Measurements from ENCODE around the gene NOP9. TPM values are rescaled to one million over a fixed set of nuclear protein-coding genes. Genes with fewer than 3 reads are reported as not detected.

The NOP9 gene
- total and polyA plus RNA-seq, 2 donors = 12.8 to 18.0 TPM

DNA sequence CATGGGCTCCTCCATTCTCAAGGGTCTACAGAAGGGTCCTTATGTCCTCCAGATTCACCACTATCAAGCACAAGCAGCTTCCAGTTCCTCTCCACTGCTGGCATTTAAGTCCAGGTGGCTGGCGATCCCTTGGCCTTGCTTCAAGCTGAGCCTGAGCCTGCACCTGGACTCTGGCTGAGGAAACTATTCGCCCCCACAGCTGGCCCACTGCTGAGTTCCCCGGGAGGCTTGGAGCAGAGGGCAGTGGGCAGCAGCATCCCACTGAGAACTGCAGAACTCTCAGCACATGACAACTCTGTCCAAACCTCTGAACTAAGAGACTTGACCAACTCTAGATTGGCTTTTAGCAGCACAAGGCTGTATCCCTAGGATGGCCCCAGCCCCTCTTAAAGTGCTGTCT lies 16.9 kb upstream of the NOP9 start:
- no peak overlapping the region for H3K27ac ChIP-seq (ENCODE audit: low read depth)
- no peak overlapping the region for H3K4me3 ChIP-seq (ENCODE audit: low read depth, low read length)
- DNase-seq (ENCODE audit: extremely low spot score) = no peak
- no peaks in the 10 kb centered on the region for H3K4me1 ChIP-seq (ENCODE audit: insufficient read depth)
- WGBS = 86% methylated on average over 3 of the region's 3 CpGs
- no peaks in the 10 kb centered on the region for H3K36me3 ChIP-seq (ENCODE audit: insufficient read depth)

DNA sequence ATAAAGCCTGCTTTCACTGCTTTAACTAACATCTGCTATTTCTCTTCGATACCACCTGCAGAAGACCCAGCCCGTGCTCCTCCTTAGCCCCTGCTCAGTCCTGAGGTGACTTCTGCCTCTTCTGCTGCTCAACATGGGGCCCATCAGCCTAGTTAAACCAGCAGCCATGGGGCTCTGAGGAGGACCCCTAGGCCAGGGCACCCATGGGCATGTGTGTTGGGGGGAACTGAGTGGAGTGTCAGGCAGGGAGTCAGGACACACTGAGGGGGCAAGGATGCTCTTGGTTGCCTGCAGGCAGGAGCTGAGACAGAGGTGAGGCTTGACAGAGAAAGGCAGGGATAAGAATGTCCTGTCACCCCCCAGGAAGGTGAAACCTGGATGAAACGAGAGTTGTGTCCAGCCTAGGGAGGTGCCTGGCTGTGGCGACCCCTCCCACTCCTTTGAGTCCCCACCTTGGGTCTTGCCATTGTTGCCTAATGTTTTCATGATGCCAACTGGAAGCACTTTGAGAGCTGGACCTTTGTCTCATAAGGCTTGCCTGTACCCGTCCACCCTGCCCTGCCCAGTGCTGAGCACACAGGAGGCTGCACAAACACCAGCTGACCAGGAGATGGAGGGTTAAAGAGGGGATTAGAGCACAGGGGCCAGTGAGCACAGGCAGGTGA lies 15.7 kb upstream of the NOP9 start:
- DNase-seq (ENCODE audit: extremely low spot score) = no peak
- H3K36me3 ChIP-seq (ENCODE audit: insufficient read depth) = no peaks in the 10 kb centered on the region
- H3K27ac ChIP-seq (ENCODE audit: low read depth) = no peak overlapping the region
- H3K4me1 ChIP-seq (ENCODE audit: insufficient read depth) = no peaks in the 10 kb centered on the region
- H3K4me3 ChIP-seq (ENCODE audit: low read depth, low read length) = no peak overlapping the region
- WGBS = 85% methylated on average over 5 of the region's 5 CpGs

DNA sequence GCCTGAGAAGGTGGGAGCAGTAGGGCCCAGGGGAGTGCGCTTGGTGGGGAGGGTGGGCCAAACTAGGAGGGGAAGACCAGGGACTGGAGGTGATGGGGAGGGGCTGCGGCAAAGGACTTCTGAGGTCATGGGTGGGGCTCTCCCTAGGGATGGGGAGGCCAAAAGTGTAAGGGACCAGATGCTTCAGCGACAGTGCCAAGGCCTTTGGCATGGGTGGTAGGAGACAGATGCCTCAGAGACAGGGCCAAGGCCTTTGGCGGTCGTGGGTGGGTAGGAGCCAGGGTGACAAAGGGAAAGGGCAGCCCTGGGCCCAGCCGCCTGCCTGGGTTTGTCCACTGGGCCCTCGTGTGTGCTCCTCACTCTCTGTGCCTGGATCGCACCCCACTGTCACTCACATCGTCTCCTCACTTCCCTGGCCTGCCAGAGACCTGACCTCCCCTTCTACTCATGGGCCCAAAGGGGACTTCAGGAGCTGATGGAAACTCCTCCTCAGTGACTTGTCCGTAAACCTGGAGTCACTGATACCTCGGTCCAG lies 15.1 kb upstream of the NOP9 start:
- WGBS = 80% methylated on average over 11 of the region's 11 CpGs
- Histone ChIP-seq H3K4me3 (ENCODE audit: low read depth, low read length) (no peak overlapping the region), H3K36me3 (ENCODE audit: insufficient read depth) (no peaks in the 10 kb centered on the region), H3K4me1 (ENCODE audit: insufficient read depth) (no peaks in the 10 kb centered on the region), H3K27ac (ENCODE audit: low read depth) (no peak overlapping the region)
- no peak for DNase-seq (ENCODE audit: extremely low spot score)

DNA sequence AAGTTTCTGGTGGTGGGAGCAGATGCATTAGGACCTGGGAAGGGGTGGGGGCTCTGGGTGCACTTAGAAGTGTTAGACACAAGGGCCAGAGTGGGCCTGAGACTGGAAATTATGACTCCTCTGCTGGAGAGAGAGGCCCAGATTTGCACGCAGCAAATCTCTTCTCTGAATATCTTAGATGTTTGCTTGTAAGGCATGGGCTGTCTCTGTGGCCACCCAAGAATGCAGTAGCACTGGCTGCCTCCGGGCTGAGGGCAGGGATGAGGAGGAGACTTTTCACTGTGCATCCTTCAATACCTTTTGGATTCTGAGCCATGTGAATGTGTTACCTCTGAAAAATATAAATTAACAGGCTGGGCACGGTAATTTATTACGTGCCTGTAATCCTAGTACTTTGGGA lies 14.3 kb upstream of the NOP9 start:
- WGBS = 67% methylated on average over 4 of the region's 4 CpGs
- no peak for DNase-seq (ENCODE audit: extremely low spot score)
- no peaks in the 10 kb centered on the region for H3K4me1 ChIP-seq (ENCODE audit: insufficient read depth)
- H3K27ac ChIP-seq (ENCODE audit: low read depth) = no peak overlapping the region
- H3K36me3 ChIP-seq (ENCODE audit: insufficient read depth) = no peaks in the 10 kb centered on the region
- H3K4me3 ChIP-seq (ENCODE audit: low read depth, low read length) = no peak overlapping the region

DNA sequence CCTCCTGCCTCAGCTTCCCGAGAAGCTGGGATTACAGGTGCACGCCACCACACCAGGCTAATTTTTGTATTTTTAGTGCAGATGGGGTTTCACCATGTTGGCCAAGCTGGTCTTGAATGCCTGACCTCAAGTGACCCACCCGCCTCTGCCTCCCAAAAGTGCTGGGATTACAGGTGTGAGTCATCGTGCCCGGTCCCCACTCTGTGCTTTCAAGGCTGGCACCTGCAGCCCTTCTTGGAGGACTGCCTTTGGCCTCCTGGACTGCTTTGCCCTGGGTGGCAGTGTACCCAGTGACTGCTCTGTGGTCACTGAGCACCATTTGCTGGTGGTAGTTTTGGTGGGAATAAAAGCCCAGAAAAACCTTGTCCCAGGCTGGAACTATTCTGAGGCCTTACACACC lies 12.7 kb upstream of the NOP9 start:
- H3K36me3 ChIP-seq (ENCODE audit: insufficient read depth) = no peaks in the 10 kb centered on the region
- no peaks in the 10 kb centered on the region for H3K4me1 ChIP-seq (ENCODE audit: insufficient read depth)
- no peak for DNase-seq (ENCODE audit: extremely low spot score)
- H3K27ac ChIP-seq (ENCODE audit: low read depth) = no peak overlapping the region
- 93% methylated on average over 5 of the region's 5 CpGs for WGBS
- no peak overlapping the region for H3K4me3 ChIP-seq (ENCODE audit: low read depth, low read length)

DNA sequence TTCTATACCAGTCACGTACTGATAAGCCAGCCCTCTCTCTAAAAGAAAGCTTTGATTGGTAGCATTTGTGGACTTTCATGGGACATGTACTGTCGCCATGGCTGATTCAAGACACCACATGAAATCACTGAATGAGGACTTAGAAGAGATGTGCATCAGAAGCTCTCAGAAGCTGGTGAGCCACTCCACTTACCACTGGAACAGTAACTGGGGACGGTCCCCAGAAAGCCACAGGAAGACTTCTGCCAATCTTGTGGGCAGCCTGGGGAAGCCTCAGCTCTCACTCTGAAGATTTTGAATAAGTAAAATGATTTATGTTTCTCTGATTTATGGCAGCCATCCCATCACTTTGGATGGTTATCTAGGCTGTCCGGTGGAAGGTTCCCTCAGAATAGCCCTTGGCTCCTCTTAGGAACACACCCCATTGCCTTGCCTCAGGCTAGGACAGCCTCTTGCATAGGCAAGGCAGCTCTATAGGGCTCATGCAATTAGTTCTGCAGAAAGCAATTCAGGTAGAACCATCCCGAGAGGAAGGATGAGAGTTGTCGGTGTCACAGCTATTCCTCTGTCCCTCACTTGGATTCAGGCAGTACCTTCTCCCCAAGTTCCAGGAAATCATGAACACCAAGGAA lies 9.9 kb upstream of the NOP9 start:
- H3K4me3 ChIP-seq (ENCODE audit: low read depth, low read length) = no peak overlapping the region
- DNase-seq (ENCODE audit: extremely low spot score) = no peak
- no peak overlapping the region for H3K27ac ChIP-seq (ENCODE audit: low read depth)
- 82% methylated on average over 6 of the region's 6 CpGs for WGBS
- no peaks in the 10 kb centered on the region for H3K4me1 ChIP-seq (ENCODE audit: insufficient read depth)
- no peaks in the 10 kb centered on the region for H3K36me3 ChIP-seq (ENCODE audit: insufficient read depth)

DNA sequence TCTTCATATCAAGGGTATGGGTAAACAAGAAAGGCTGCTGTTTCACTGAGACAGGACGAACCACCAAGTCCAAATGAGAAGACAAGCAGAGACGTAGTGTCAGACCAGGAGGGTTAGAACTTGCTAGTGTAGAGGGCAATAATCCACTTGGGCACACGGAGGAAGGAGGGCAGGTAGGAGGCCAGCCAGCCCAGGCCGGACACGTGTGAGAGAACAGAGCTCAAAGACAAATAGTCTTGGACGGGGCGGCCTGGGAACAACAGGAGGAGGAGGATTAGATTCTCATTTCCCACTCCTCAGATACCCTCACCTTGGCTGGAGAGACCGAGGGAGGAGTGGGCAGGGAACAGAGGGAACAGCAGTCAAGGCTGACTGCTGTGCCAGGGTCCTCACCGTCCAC lies 8.9 kb upstream of the NOP9 start:
- no peak overlapping the region for H3K4me3 ChIP-seq (ENCODE audit: low read depth, low read length)
- DNase-seq (ENCODE audit: extremely low spot score) = no peak
- 87% methylated on average over 9 of the region's 9 CpGs for WGBS
- no peaks in the 10 kb centered on the region for H3K36me3 ChIP-seq (ENCODE audit: insufficient read depth)
- no peaks in the 10 kb centered on the region for H3K4me1 ChIP-seq (ENCODE audit: insufficient read depth)
- H3K27ac ChIP-seq (ENCODE audit: low read depth) = no peak overlapping the region

- no peak overlapping the region for H3K4me3 ChIP-seq (ENCODE audit: low read depth, low read length)
- H3K4me1 ChIP-seq (ENCODE audit: insufficient read depth) = no peaks in the 10 kb centered on the region
- H3K27ac ChIP-seq (ENCODE audit: low read depth) = no peak overlapping the region
- 85% methylated on average over 3 of the region's 3 CpGs for WGBS
- DNase-seq (ENCODE audit: extremely low spot score) = no peak
- no peaks in the 10 kb centered on the region for H3K36me3 ChIP-seq (ENCODE audit: insufficient read depth)
Observed at GRCh38 chr14:24291446-24292117, 8.1 kb upstream of the NOP9 start.

GRCh38 chr14:24292118-24292807 lies 7.4 kb upstream of the NOP9 start:
- WGBS = 92% methylated on average over 11 of the region's 11 CpGs
- DNase-seq (ENCODE audit: extremely low spot score) = no peak
- no peaks in the 10 kb centered on the region for H3K36me3 ChIP-seq (ENCODE audit: insufficient read depth)
- H3K27ac ChIP-seq (ENCODE audit: low read depth) = no peak overlapping the region
- no peaks in the 10 kb centered on the region for H3K4me1 ChIP-seq (ENCODE audit: insufficient read depth)
- no peak overlapping the region for H3K4me3 ChIP-seq (ENCODE audit: low read depth, low read length)

- H3K27ac ChIP-seq (ENCODE audit: low read depth) = no peak overlapping the region
- 95% methylated on average over 2 of the region's 2 CpGs for WGBS
- DNase-seq (ENCODE audit: extremely low spot score) = no peak
- no peaks in the 10 kb centered on the region for H3K36me3 ChIP-seq (ENCODE audit: insufficient read depth)
- no peak overlapping the region for H3K4me3 ChIP-seq (ENCODE audit: low read depth, low read length)
- no peaks in the 10 kb centered on the region for H3K4me1 ChIP-seq (ENCODE audit: insufficient read depth)
Observed at GRCh38 chr14:24293525-24293924, 6.1 kb upstream of the NOP9 start.

GRCh38 chr14:24296341-24297157 lies 3.1 kb upstream of the NOP9 start:
- Histone ChIP-seq H3K27ac (ENCODE audit: low read depth) (no peak overlapping the region), H3K4me3 (ENCODE audit: low read depth, low read length) (no peak overlapping the region), H3K36me3 (ENCODE audit: insufficient read depth) (no peaks in the 10 kb centered on the region), H3K4me1 (ENCODE audit: insufficient read depth) (no peaks in the 10 kb centered on the region)
- no peak for DNase-seq (ENCODE audit: extremely low spot score)
- whole genome bisulfite sequencing = 60% methylated on average over 12 of the region's 12 CpGs

- Histone ChIP-seq H3K36me3 (ENCODE audit: insufficient read depth) (no peaks in the 10 kb centered on the region), H3K4me3 (ENCODE audit: low read depth, low read length) (no peak overlapping the region), H3K4me1 (ENCODE audit: insufficient read depth) (no peaks in the 10 kb centered on the region), H3K27ac (ENCODE audit: low read depth) (no peak overlapping the region)
- DNase-seq (ENCODE audit: extremely low spot score) = no peak
- WGBS = 54% methylated on average over 5 of the region's 5 CpGs
Observed at GRCh38 chr14:24297190-24297964, 2.3 kb upstream of the NOP9 start.
